A549 (cell line): Measurements from ENCODE around the gene PDZD7. TPM values are rescaled to one million over a fixed set of nuclear protein-coding genes. Genes with fewer than 3 reads are reported as not detected.

Experiments
- ATAC-seq, 2 experiments: fragments of 200-7000 bp in 1 of 2; fragments of >200 bp in 1 of 2; cut with Nextera tagmentation in 1 of 2; cut with Tn5 transposase in 1 of 2; 3 replicates each; pipeline versions ENCODE4 v1.8.0 to v1.9.1; 2018 to 2020; ENCODE audit warnings: mild to moderate bottlenecking in 1 of 2, moderate library complexity in 1 of 2
- CTCF ChIA-PET: fragments of 300-600 bp; sonication (Branson Sonifier 250); formaldehyde crosslinking; extraction: SDS; loops from one replicate; lab custom pipeline; 2021; ENCODE audit warnings: antibody characterized with exemption, inconsistent platforms; lab: Yijun Ruan, JAX
- POLR2A ChIA-PET: fragments of 350-600 bp; formaldehyde crosslinking; extraction: SDS; loops from one replicate; lab custom pipeline; 2021; ENCODE audit warnings: antibody characterized with exemption, inconsistent platforms; lab: Yijun Ruan, JAX
- DNase-seq, 2 experiments: peaks; one replicate each; pipeline versions ENCODE4 v3.0.0 to v3.0.0-alpha.2; 2011 to 2016; ENCODE audit warnings: low read depth in 1 of 2, low spot score in 1 of 2
- FAIRE-seq: peaks from 2 replicates; lab custom pipeline; 2011; peaks lifted over from hg19 to GRCh38; lab: Jason Lieb, UNC
- H3K27ac ChIP-seq, 2 experiments: fragments of >200 bp; sonication (Bioruptor Twin); formaldehyde crosslinking; 3 replicates each; pipeline ENCODE4 v1.5.1; 2016 to 2017
- H3K4me1 ChIP-seq: fragments of >200 bp; sonication (Bioruptor Twin); formaldehyde crosslinking; 3 replicates; pipeline ENCODE4 v1.6.1; 2016
- H3K4me2 ChIP-seq: fragments of >200 bp; sonication (Bioruptor Twin); formaldehyde crosslinking; 3 replicates; pipeline ENCODE4 v1.6.1; 2016
- H3K4me3 ChIP-seq: fragments of >200 bp; sonication (Bioruptor Twin); formaldehyde crosslinking; 3 replicates; pipeline ENCODE4 v1.5.1; 2016
- H3K9me3 ChIP-seq: fragments of >200 bp; sonication (Bioruptor Twin); formaldehyde crosslinking; 3 replicates; pipeline ENCODE4 v1.6.1; 2016
- CBX2 ChIP-seq: fragments of 200-600 bp; sonication (generic); IDR thresholded peaks from 2 replicates; pipeline ENCODE4 v1.6.1; 2016; ENCODE audit warnings: low read depth, mild to moderate bottlenecking, borderline replicate concordance
- CBX8 ChIP-seq: fragments of 200-600 bp; sonication (generic); IDR thresholded peaks from 2 replicates; pipeline ENCODE4 v1.6.1; 2016
- CEBPB ChIP-seq, 2 experiments: fragments of >200 bp in 1 of 2; sonication (Bioruptor Twin) in 1 of 2; formaldehyde crosslinking in 1 of 2; IDR thresholded peaks; 2 replicates each; pipeline ENCODE4 v1.6.1; 2012 to 2016
- EHF ChIP-seq: fragments of 250-450 bp; sonication (Bioruptor Pico); IDR thresholded peaks from 2 replicates; pipeline ENCODE4 v1.5.0; 2020; ENCODE audit warnings: mild to moderate bottlenecking
- EHMT2 ChIP-seq: fragments of 200-600 bp; sonication (generic); IDR thresholded peaks from 2 replicates; pipeline ENCODE4 v1.6.1; 2016; ENCODE audit warnings: antibody characterized with exemption, low read depth, mild to moderate bottlenecking, moderate library complexity
- EP300 ChIP-seq, 2 experiments: fragments of >200 bp; sonication (Bioruptor Twin); formaldehyde crosslinking; IDR thresholded peaks; 2 replicates in 1 of 2; 3 replicates in 1 of 2; pipeline ENCODE4 v1.6.1; 2016 to 2017
- ESRRA ChIP-seq: fragments of 150-350 bp; IDR thresholded peaks from 2 replicates; pipeline ENCODE4 v1.6.1; 2014; ENCODE audit warnings: mild to moderate bottlenecking, low read length, borderline replicate concordance
- FOSB ChIP-seq: fragments of 250-450 bp; sonication (Bioruptor Pico); IDR thresholded peaks from 2 replicates; pipeline ENCODE4 v1.5.0; 2020; ENCODE audit warnings: mild to moderate bottlenecking, moderate library complexity
- FOXS1 ChIP-seq: fragments of 250-450 bp; sonication (Bioruptor Pico); IDR thresholded peaks from 2 replicates; pipeline ENCODE4 v1.5.0; 2020; ENCODE audit warnings: mild to moderate bottlenecking, moderate library complexity
- HDAC2 ChIP-seq: fragments of 200-600 bp; sonication (generic); IDR thresholded peaks from 2 replicates; pipeline ENCODE4 v1.6.1; 2016
- HOXA7 ChIP-seq: fragments of 250-450 bp; sonication (Bioruptor Pico); IDR thresholded peaks from 2 replicates; pipeline ENCODE4 v1.5.0; 2020; ENCODE audit warnings: mild to moderate bottlenecking, moderate library complexity
- HOXB5 ChIP-seq: fragments of 250-450 bp; sonication (Bioruptor Pico); IDR thresholded peaks from 2 replicates; pipeline ENCODE4 v1.5.0; 2020; ENCODE audit warnings: mild to moderate bottlenecking, moderate library complexity
- JUNB ChIP-seq: fragments of >200 bp; sonication (Bioruptor Twin); formaldehyde crosslinking; IDR thresholded peaks from 2 replicates; pipeline ENCODE4 v1.6.1; 2016
- NPAS2 ChIP-seq: fragments of 250-450 bp; sonication (Bioruptor Pico); IDR thresholded peaks from 2 replicates; pipeline ENCODE4 v1.8.0; 2022; ENCODE audit warnings: mild to moderate bottlenecking, moderate library complexity, borderline replicate concordance
- PHF8 ChIP-seq: fragments of 200-600 bp; sonication (generic); IDR thresholded peaks from 2 replicates; pipeline ENCODE4 v1.6.1; 2016; ENCODE audit warnings: low read depth, mild to moderate bottlenecking, antibody characterized with exemption, moderate library complexity, borderline replicate concordance
- POLR2A ChIP-seq: IDR thresholded peaks from 2 replicates; pipeline ENCODE4 v1.6.1; 2012; ENCODE audit warnings: mild to moderate bottlenecking, low read length
- RAD21 ChIP-seq, 2 experiments: fragments of >200 bp in 1 of 2; sonication (Bioruptor Twin) in 1 of 2; formaldehyde crosslinking in 1 of 2; IDR thresholded peaks in 1 of 2; conservative IDR thresholded peaks in 1 of 2; 2 replicates in 1 of 2; 3 replicates in 1 of 2; pipeline ENCODE4 v1.6.1; 2012 to 2018; ENCODE audit warnings: inconsistent platforms in 1 of 2
- RCOR1 ChIP-seq: fragments of 150-350 bp; IDR thresholded peaks from 2 replicates; pipeline ENCODE4 v1.6.1; 2014; ENCODE audit warnings: antibody characterized with exemption, low read length, low read depth
- SMC3 ChIP-seq: fragments of >200 bp; sonication (Bioruptor Twin); formaldehyde crosslinking; IDR thresholded peaks from 3 replicates; pipeline ENCODE4 v1.6.1; 2018; ENCODE audit warnings: inconsistent platforms
- SREBF2 ChIP-seq: fragments of 450-650 bp; IDR thresholded peaks from 2 replicates; pipeline ENCODE4 v1.6.1; 2014; ENCODE audit warnings: mild to moderate bottlenecking, moderate library complexity
- TFCP2L1 ChIP-seq: fragments of 250-450 bp; sonication (Bioruptor Pico); IDR thresholded peaks from 2 replicates; pipeline ENCODE4 v1.5.0; 2021; ENCODE audit warnings: mild to moderate bottlenecking
- ZC3H11A ChIP-seq: fragments of 450-650 bp; IDR thresholded peaks from 2 replicates; pipeline ENCODE4 v1.6.1; 2014; ENCODE audit warnings: antibody characterized with exemption, mild to moderate bottlenecking
- WGBS: methylation state at CpG from one replicate; pipeline ENCODE4 v1.1.6; 2017; ENCODE audit errors: missing lambda C conversion rate; 5-methylcytosine and 5-hydroxymethylcytosine counted together
- polyA plus RNA-seq, 4 experiments: library from polyadenylated mRNA; depleted of rRNA in 3 of 4; stranded (reverse); fragments of >200 nt; fragmentation: RNase III in 1 of 4; extraction: RNeasy Plus Mini Kit Qiagen cat#74134 plus additional on column Dnase treatment in 1 of 4; gene quantifications; 2 replicates in 3 of 4; 3 replicates in 1 of 4; pipeline ENCODE4 v1.2.3, GENCODE V29; 2011 to 2017
- TF ChIP-seq, protein P1 (sequence below): fragments of 150-350 bp; IDR thresholded peaks from 2 replicates; pipeline ENCODE4 v1.6.1; 2014; ENCODE audit warnings: low read depth, mild to moderate bottlenecking, low read length
- TF ChIP-seq, protein P2 (sequence below): fragments of 250-450 bp; sonication (Bioruptor Pico); IDR thresholded peaks from 2 replicates; pipeline ENCODE4 v1.5.0; 2021; ENCODE audit warnings: mild to moderate bottlenecking, moderate library complexity, borderline replicate concordance
- TF ChIP-seq, protein P3 (sequence below): IDR thresholded peaks from 2 replicates; pipeline ENCODE4 v1.6.1; 2012

The PDZD7 gene
- polyA plus RNA-seq, 2 of the 4 experiments (the other 2 are of a cell fraction): 0.21 to 0.56 TPM

DNA sequence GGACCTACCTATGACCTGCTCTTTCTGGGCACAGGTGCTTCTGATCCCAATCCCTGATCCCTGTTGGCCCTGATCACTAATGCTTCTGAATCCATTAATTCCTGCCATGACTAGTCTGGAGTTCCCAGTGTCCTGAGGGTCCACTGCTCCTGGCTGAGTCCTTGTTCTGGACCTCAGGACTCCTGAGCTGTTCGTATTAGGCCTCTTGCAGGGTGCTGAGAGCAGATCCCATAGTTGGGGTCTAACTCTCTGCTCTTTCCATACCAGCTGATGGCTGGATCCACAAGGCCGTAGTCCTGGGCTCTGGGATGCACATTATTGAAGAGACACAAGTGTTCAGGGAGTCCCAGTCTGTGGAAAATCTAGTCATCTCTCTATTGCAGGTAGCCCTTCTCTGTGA lies 50.6 kb downstream of the PDZD7 start:
- FAIRE-seq (no peak), ATAC-seq (no peak), DNase-seq (no peak)
- Histone ChIP-seq H3K4me2 (no peak overlapping the region), H3K27ac (no peak overlapping the region), H3K9me3 (no peaks in the 10 kb centered on the region), H3K4me1 (peaks cover 3% of the 10 kb centered on the region; the same call in 2 of the 3 replicates), H3K4me3 (no peak overlapping the region)
- 68% methylated on average over 2 of the region's 2 CpGs for WGBS
- TF ChIP-seq JUNB (no peak), HDAC2 (no peak), ZC3H11A (no peak), CBX8 (no peak), HOXB5 (no peak), ESRRA (no peak), HOXA7 (CRISPR knock-in tag) (no peak), FOXS1 (no peak), EHMT2 (no peak)
- ChIA-PET CTCF (interaction anchor here (1.0 to 1.9 kb wide), 6 partner anchors 11 to 38 kb away, joined by 3 to 10 read pairs (median 6); partner anchors contain the start of gene SEMA4G), POLR2A (no interaction called here)

DNA sequence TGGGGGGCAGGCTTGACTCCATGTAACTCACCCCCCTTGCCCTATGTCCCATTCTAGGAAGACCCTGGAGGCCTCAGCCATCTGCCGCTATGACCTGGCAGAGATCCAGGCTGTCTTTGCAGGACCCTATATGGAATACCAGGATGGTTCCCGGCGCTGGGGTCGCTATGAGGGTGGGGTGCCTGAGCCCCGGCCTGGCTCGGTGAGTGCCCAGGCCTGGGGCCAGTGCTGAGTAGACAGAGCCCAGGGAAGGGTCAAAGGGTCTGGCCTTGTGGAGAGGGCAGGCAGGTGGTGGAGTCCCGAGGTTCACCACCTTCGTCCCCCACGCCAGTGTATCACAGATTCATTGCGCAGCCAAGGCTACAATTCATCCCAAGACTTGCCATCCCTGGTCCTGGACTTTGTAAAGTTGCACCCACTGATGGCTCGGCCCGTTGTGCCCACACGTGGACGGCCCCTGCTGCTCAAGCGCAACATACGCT lies 51.1 kb downstream of the PDZD7 start:
- TF ChIP-seq HOXB5 (no peak), FOSB (CRISPR knock-in tag) (no peak), EHMT2 (no peak), HDAC2 (no peak)
- TF ChIP-seq, protein P1, sequence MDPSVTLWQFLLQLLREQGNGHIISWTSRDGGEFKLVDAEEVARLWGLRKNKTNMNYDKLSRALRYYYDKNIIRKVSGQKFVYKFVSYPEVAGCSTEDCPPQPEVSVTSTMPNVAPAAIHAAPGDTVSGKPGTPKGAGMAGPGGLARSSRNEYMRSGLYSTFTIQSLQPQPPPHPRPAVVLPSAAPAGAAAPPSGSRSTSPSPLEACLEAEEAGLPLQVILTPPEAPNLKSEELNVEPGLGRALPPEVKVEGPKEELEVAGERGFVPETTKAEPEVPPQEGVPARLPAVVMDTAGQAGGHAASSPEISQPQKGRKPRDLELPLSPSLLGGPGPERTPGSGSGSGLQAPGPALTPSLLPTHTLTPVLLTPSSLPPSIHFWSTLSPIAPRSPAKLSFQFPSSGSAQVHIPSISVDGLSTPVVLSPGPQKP: no peak
- H3K4me2 ChIP-seq: no peak overlapping the region
- DNase-seq (no peak), ATAC-seq (no peak), FAIRE-seq (no peak)
- 92% methylated on average over 16 of the region's 16 CpGs for WGBS
- no peak overlapping the region for H3K4me3 ChIP-seq
- H3K27ac ChIP-seq: no peak overlapping the region
- H3K4me1 ChIP-seq: no peaks in the 10 kb centered on the region; the same call in 2 of the 3 replicates
- CTCF ChIA-PET: interaction anchor here (1.4 to 1.9 kb wide), 3 partner anchors 11 to 18 kb away, joined by 3 to 10 read pairs (median 7); partner anchors contain the start of gene SEMA4G
- H3K9me3 ChIP-seq: no peaks in the 10 kb centered on the region
- POLR2A ChIA-PET: no interaction called here

DNA sequence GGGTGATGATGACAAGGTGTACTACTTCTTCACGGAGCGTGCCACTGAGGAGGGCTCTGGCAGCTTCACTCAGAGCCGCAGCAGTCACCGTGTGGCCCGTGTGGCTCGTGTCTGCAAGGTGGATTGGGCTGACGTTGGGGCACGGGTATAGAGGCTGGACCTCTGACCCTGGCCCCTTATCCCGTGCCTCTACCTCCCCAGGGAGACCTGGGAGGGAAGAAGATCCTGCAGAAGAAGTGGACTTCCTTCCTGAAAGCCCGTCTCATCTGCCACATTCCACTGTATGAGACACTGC lies 52.1 kb downstream of the PDZD7 start:
- 76% methylated on average over 9 of the region's 10 CpGs for WGBS
- DNase-seq (no peak), FAIRE-seq (no peak), ATAC-seq (no peak)
- POLR2A ChIA-PET: no interaction called here
- H3K4me1 ChIP-seq: no peaks in the 10 kb centered on the region
- no peak overlapping the region for H3K4me3 ChIP-seq
- no peak overlapping the region for H3K27ac ChIP-seq
- no peak overlapping the region for H3K4me2 ChIP-seq
- TF ChIP-seq POLR2A (no peak), PHF8 (no peak), TFCP2L1 (CRISPR knock-in tag) (no peak), CBX2 (no peak), RCOR1 (no peak), EHMT2 (no peak), SMC3 (no peak), SREBF2 (no peak), CEBPB (IDR thresholded peaks at IDR 0.05) (no peak), EHF (no peak), EP300 (IDR thresholded peaks at IDR 0.05) (no peak), RAD21 (conservative IDR thresholded peaks at IDR 0.05 in 1 of 2, IDR thresholded peaks at IDR 0.05 in 1 of 2) (no peak), NPAS2 (CRISPR knock-in tag) (no peak)
- TF ChIP-seq, protein P1: no peak
- TF ChIP-seq, protein P2, sequence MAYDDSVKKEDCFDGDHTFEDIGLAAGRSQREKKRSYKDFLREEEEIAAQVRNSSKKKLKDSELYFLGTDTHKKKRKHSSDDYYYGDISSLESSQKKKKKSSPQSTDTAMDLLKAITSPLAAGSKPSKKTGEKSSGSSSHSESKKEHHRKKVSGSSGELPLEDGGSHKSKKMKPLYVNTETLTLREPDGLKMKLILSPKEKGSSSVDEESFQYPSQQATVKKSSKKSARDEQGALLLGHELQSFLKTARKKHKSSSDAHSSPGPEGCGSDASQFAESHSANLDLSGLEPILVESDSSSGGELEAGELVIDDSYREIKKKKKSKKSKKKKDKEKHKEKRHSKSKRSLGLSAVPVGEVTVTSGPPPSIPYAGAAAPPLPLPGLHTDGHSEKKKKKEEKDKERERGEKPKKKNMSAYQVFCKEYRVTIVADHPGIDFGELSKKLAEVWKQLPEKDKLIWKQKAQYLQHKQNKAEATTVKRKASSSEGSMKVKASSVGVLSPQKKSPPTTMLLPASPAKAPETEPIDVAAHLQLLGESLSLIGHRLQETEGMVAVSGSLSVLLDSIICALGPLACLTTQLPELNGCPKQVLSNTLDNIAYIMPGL (CRISPR knock-in tag): no peak
- TF ChIP-seq, protein P3, sequence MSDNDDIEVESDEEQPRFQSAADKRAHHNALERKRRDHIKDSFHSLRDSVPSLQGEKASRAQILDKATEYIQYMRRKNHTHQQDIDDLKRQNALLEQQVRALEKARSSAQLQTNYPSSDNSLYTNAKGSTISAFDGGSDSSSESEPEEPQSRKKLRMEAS: no peak
- H3K9me3 ChIP-seq: no peaks in the 10 kb centered on the region
- CTCF ChIA-PET: no interaction called here
